Central memory CD8-positive, alpha-beta T cell (primary cell): ENCODE data around the gene ZNF274.
"Not testable (repeated sequence)": the region's sequence is repeated elsewhere in the genome, so short reads cannot be mapped to it uniquely, and the experiment has no call there.

Experiments used
- ATAC-seq: fragments of 150-1000 bp; cut with Tn5 transposase; replicated peaks from 2 replicates; pipeline ENCODE4 v1.10.0; 2022; ENCODE audit warnings: mild to moderate bottlenecking, moderate FRiP score, moderate number of reproducible peaks; ENCODE audit not compliant: poor library complexity, severe bottlenecking; ENCODE audit errors: extremely low read depth
- DNase-seq, 2 donors: peaks; one replicate each; pipeline ENCODE4 v3.0.0; 2021; ENCODE audit warnings: low spot score in 2 of 2
- H3K27ac Mint-ChIP-seq: one replicate; pipeline ENCODE4 v1.8.0; 2022; ENCODE audit warnings: low read depth, mild to moderate bottlenecking, moderate library complexity, mixed read lengths
- H3K27me3 Mint-ChIP-seq: one replicate; pipeline ENCODE4 v1.8.0; 2022; ENCODE audit warnings: mixed read lengths
- H3K36me3 Mint-ChIP-seq: one replicate; pipeline ENCODE4 v1.8.0; 2022; ENCODE audit warnings: mild to moderate bottlenecking, moderate library complexity, mixed read lengths; ENCODE audit not compliant: insufficient read depth
- H3K4me1 Mint-ChIP-seq: one replicate; pipeline ENCODE4 v1.8.0; 2022; ENCODE audit warnings: mixed read lengths
- H3K4me3 Mint-ChIP-seq: one replicate; pipeline ENCODE4 v1.8.0; 2022; ENCODE audit warnings: mild to moderate bottlenecking, moderate library complexity, mixed read lengths
- H3K9me3 Mint-ChIP-seq: one replicate; pipeline ENCODE4 v1.8.0; 2022; ENCODE audit warnings: mixed read lengths

The ZNF274 gene

DNA sequence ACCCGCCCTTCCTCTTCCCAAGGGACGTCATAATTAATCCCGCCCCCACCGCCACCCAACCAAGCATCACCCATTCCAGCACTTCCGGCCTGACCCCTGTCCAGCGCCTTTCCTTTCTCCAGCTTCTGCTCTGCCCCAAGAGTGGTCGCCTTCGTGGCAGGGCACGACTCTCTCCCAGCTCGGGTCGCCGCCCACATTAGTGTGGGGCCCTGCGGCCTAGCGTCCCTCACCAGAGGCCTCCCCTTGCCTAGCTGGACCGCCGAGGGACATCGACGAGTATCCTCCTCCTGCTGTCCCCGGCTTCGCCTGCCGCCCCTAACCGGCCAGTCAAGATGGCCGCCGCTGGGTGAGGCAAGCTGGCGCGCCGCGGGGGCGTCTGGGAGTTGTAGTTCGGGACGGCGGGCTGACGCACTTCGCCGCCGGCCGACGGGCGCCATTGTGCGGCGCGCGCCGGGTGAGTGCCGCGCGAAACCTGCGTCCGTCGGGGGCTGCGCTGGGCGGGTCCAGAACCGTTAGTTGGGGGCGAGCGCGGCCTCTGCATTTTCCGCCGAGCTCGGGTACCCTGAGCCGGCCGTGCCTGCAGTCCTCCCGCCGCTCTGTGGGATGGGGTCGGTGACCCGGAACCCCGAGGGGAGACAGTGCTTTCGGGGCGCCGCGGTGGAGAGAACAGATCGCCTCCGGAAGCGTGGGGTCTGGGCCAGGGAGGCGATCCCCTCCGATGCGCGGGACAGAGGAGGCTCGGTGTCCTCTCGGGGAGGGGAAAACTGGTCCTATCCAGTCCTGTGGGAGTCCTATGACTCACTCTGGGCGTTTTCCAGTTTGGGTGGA, at the start of gene ZNF274:
Gene ZNF274 (plus strand): TSS at position 73 of the 828 bp plus-strand sequence. CDS start 905 bp downstream, outside the sequence.
- DNase-seq (peak; percentile 91 to 92), ATAC-seq (peak; percentile 90)
- Mint-ChIP-seq H3K9me3 (peaks cover 15% of the 10 kb centered on the region), H3K4me1 (peaks cover 28% of the 10 kb centered on the region), H3K36me3 (peaks cover 34% of the 10 kb centered on the region), H3K27ac (peak within 1 kb of the TSS; percentile 100), H3K27me3 (no peaks in the 10 kb centered on the region), H3K4me3 (peak within 1 kb of the TSS; percentile 98)

DNA sequence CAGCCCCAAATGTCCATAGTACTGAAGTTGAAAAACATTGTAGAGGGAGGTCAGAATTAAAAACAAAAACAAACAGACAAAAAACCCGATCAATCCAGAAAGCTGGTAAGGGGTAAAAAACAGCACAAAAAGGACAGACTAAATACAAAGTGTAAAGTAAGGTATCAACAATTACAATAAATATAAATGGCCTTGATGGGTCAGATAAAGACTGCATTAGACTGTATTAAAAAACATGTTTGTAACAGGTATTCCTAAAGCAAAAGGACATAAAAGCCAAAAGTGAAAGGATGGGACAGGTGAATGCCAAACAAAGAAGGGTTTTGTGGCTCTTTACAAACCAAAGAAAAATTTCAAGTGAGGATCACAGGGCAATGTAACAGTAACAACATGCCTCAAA, 48.6 kb upstream of the ZNF274 start:
- H3K9me3 Mint-ChIP-seq, result peaks cover 14% of the 10 kb centered on the region
- H3K27me3 Mint-ChIP-seq, result no peaks in the 10 kb centered on the region
- no peak overlapping the region for H3K27ac Mint-ChIP-seq
- DNase-seq (no peak), ATAC-seq (no peak)
- no peak overlapping the region for H3K4me3 Mint-ChIP-seq
- peaks cover 51% of the 10 kb centered on the region for H3K36me3 Mint-ChIP-seq
- no peaks in the 10 kb centered on the region for H3K4me1 Mint-ChIP-seq

DNA sequence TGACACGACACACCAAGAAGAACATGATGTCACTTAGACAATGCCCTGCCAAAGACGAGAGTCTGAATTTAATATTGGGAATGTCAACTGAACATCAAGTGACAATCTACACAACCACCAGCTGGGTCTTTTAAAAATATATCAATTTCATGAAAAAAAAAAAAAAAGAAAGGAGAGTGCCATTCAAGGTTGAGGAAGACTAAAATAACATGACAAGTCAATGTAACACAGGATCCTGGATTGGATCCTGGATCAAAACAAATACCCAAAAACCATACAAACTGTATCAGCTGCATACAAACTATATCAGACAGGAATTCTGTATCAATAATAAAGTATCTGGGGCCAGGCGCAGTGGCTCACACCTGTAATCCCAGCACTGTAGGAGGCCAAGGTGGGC, 37.0 kb upstream of the ZNF274 start:
- no peak for DNase-seq
- Mint-ChIP-seq H3K27ac (no peak overlapping the region), H3K4me1 (peaks cover 11% of the 10 kb centered on the region), H3K36me3 (peaks cover 18% of the 10 kb centered on the region), H3K27me3 (no peaks in the 10 kb centered on the region), H3K9me3 (peaks cover 6% of the 10 kb centered on the region), H3K4me3 (no peak overlapping the region)
- ATAC-seq, result no peak

DNA sequence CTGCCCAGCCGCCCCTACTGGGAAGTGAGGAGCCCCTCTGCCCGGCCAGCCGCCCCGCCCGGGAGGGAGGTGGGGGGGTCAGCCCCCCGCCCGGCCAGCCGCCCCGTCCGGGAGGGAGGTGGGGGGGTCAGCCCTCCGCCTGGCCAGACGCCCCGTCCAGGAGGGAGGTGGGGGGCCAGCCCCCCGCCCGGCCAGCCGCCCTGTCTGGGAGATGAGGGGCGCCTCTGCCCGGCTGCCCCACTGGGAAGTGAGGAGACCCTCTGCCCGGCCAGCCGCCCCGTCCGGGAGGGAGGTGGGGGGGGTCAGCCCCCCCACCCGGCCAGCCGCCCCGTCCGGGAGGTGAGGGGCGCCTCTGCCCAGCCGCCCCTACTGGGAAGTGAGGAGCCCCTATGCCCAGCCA, 35.4 kb upstream of the ZNF274 start:
- peaks cover 11% of the 10 kb centered on the region for H3K4me1 Mint-ChIP-seq
- not testable (repeated sequence) for DNase-seq, H3K9me3 Mint-ChIP-seq, ATAC-seq, H3K4me3 Mint-ChIP-seq, H3K27ac Mint-ChIP-seq, H3K27me3 Mint-ChIP-seq
- H3K36me3 Mint-ChIP-seq, result peaks cover 11% of the 10 kb centered on the region

- ATAC-seq, result peak; percentile 63
- Mint-ChIP-seq H3K27me3 (no peaks in the 10 kb centered on the region), H3K9me3 (no peaks in the 10 kb centered on the region), H3K36me3 (peaks cover 11% of the 10 kb centered on the region), H3K27ac (peak within 1 kb of the TSS; percentile 89), H3K4me3 (peak within 1 kb of the TSS; percentile 85), H3K4me1 (peaks cover 18% of the 10 kb centered on the region)
- peak; percentile 85 to 91 for DNase-seq
Measured at GRCh38 chr19:58150328-58150921, 32.4 kb upstream of the ZNF274 start, which contains the start of gene ZNF329. Gene ZNF329 (minus strand): TSS chr19:58150789. CDS start chr19:58129503, 21,286 bp downstream.

GRCh38 chr19:58153386-58153785, 29.5 kb upstream of the ZNF274 start:
- ATAC-seq, result no peak

GRCh38 chr19:58154287-58154678, 28.6 kb upstream of the ZNF274 start:
- H3K9me3 Mint-ChIP-seq, result no peaks in the 10 kb centered on the region
- H3K27me3 Mint-ChIP-seq, result no peaks in the 10 kb centered on the region
- ATAC-seq (no peak), DNase-seq (no peak)
- peaks cover 16% of the 10 kb centered on the region for H3K4me1 Mint-ChIP-seq
- peak overlapping the region; percentile 79 for H3K4me3 Mint-ChIP-seq
- no peak overlapping the region for H3K27ac Mint-ChIP-seq
- H3K36me3 Mint-ChIP-seq, result peaks cover 10% of the 10 kb centered on the region

More at GRCh38 chr19:58153386-58153785, 29.5 kb upstream of the ZNF274 start:
- Mint-ChIP-seq H3K4me1 (peaks cover 18% of the 10 kb centered on the region), H3K27me3 (no peaks in the 10 kb centered on the region), H3K9me3 (no peaks in the 10 kb centered on the region), H3K27ac (no peak overlapping the region), H3K36me3 (peaks cover 11% of the 10 kb centered on the region), H3K4me3 (peak overlapping the region; percentile 79)
- DNase-seq, result no peak

DNA sequence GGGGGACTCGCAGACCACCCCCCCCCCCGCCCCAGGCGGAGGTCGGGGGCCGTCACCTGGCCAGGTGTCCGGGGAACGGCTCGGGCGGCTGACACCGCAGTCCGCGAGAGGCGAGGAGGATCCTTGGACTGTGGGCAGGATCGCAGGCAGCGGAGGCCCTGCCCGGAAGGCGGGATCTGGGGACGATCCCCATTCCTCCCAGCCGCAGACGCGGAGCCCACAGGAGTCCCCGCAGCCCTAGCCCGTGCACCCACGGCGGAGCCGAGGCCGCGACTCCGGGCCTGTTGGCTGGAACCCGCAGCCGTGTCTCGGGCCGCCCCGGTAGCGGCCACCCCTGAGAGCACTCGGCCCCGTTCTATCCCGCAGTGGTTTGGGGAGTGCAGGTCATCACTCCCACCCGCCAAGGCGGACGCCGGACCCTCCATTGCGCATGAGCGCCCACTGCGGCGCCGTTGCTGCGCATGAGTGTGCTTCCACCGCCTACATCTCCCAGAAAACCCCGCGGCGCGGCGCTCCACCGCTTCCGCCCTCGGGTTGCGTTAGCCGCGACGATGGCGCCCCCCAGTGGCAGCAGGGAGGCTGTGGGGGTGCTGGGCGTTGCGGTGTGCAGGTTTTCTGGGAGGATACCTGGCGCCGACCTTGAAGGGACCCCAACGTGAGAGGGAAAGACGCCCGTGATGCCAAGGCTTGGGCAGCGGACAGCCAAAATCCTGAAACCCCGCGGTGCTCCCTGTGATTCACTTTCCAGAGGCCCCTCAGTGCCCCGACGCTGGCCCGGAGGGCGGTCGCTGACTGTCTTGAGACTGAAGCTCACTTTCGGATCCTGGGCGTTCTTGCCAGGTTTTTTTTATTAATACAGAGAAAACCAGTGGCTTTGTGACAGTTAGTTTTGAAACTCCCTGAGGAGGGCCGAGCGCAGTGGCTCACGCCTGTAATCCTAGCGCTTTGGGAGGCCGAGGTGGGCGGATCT, 27.9 kb upstream of the ZNF274 start:
- Mint-ChIP-seq H3K27me3 (no peaks in the 10 kb centered on the region), H3K36me3 (peaks cover 9% of the 10 kb centered on the region), H3K27ac (peak overlapping the region; percentile 62), H3K4me1 (peaks cover 9% of the 10 kb centered on the region), H3K9me3 (no peaks in the 10 kb centered on the region), H3K4me3 (peak overlapping the region; percentile 79)
- DNase-seq (peak; percentile 93 to 97), ATAC-seq (peak; percentile 92)

DNA sequence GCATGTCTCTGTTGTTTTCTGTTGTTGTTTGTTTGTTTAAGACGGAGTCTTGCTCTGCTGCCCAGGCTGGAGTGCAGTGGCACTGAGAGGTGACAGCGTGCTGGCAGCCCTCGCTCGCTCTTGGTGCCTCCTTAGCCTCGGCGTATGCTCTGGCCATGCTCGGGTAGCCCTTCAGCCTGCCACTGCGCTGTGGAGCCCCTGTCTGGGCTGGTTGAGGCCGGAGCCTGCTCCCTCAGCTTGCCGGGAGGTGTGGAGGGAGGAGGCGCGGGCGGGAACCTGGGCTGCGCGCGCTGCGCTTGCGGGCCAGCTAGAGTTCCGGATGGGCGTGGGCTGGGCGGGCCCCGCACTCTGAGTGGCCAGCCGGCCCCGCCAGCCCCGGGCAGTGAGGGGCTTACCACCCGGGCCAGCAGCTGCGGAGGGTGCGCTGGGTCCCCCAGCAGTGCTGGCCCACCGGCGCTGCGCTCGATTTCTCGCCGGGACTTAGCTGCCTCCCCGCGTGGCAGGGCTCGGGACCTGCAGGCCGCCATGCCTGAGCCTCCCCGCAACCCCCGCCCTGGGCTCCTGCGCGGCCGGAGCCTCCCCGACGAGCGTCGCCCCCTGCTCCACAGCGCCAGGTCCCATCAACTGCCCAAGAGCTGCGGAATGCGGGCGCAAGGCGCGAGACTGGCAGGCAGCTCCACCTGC, 25.7 kb upstream of the ZNF274 start:
- ATAC-seq (no peak), DNase-seq (no peak)
- Mint-ChIP-seq H3K4me3 (no peak overlapping the region), H3K36me3 (peaks cover 2% of the 10 kb centered on the region), H3K4me1 (peaks cover 7% of the 10 kb centered on the region), H3K27me3 (no peaks in the 10 kb centered on the region), H3K27ac (no peak overlapping the region), H3K9me3 (peaks cover 6% of the 10 kb centered on the region)

DNA sequence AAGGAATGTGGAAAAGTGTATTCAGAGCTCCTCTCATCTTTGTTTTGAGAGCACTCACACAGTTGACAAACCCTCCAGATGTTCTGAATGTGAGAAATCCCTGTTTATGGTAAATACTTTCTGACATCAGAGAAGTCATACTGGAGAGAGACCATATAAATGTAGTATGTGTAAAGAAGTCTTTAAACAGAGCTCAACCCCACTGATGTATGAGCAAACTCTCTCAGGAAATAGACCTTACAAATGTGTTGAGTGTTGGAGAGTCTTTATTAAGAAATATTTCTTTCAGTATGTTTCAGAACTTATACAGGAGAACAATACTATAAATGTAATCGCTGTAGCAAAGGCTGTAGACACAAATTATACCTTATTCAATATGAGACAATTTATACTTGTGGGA, 16.6 kb upstream of the ZNF274 start:
- H3K9me3 Mint-ChIP-seq, result peaks cover 27% of the 10 kb centered on the region
- no peak overlapping the region for H3K4me3 Mint-ChIP-seq
- no peaks in the 10 kb centered on the region for H3K27me3 Mint-ChIP-seq
- no peaks in the 10 kb centered on the region for H3K4me1 Mint-ChIP-seq
- no peak for ATAC-seq
- H3K36me3 Mint-ChIP-seq, result no peaks in the 10 kb centered on the region
- no peak overlapping the region for H3K27ac Mint-ChIP-seq
- DNase-seq, result no peak

DNA sequence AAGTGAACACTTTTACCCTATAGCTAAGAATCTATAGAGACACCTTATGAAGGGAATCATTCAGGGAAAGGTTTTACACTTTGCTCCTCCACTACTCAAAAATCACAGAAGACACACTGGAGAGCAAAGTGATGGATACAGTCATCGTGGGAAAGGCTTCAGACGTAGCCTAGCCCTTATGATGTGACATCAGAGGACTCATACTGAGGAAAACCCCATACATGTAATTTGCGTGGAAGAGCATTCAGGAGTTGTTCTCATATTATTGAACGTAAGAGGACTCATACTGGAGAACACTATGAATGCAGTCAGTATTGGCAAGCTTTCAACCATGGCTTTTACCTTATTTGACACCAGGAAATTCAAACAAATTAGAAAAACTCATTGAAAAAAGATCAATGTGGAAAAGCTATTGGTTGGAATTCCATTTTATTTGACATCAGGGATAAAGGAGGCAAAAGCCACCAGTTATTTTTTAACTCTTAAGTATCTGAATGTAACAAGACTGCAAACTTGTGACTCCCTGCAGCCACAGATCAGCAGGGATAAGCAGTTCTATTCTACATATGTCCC, 16.1 kb upstream of the ZNF274 start:
- DNase-seq (no peak), ATAC-seq (no peak)
- no peak overlapping the region for H3K27ac Mint-ChIP-seq
- no peaks in the 10 kb centered on the region for H3K4me1 Mint-ChIP-seq
- no peaks in the 10 kb centered on the region for H3K27me3 Mint-ChIP-seq
- no peak overlapping the region for H3K4me3 Mint-ChIP-seq
- H3K36me3 Mint-ChIP-seq, result no peaks in the 10 kb centered on the region
- H3K9me3 Mint-ChIP-seq, result peaks cover 24% of the 10 kb centered on the region
